OCI-LY7 (cell line): Measurements from ENCODE around the gene UNC80.
"Not testable (repeated sequence)": the region's sequence is repeated elsewhere in the genome, so short reads cannot be mapped to it uniquely, and the experiment has no call there.

Source experiments
- CTCF ChIP-seq: fragments of 200-600 bp; sonication (generic); conservative IDR thresholded peaks from 2 replicates; pipeline ENCODE4 v1.5.1; 2014; ENCODE audit warnings: mild to moderate bottlenecking, antibody characterized with exemption, low read length, moderate library complexity, mixed read lengths
- EZH2phosphoT487 ChIP-seq: fragments of 200-600 bp; sonication (generic); IDR thresholded peaks from 2 replicates; pipeline ENCODE4 v1.6.1; 2018; ENCODE audit warnings: low read depth, borderline replicate concordance, mild to moderate bottlenecking, mixed run types, antibody characterized with exemption, low read length, moderate library complexity, mixed read lengths

GRCh38 chr2:209795425-209795824 lies 23.8 kb downstream of the UNC80 start:
- not testable (repeated sequence) for TF ChIP-seq CTCF, EZH2phosphoT487
